GM19328 (cell line): ENCODE data around the gene MUC5AC.
"Not testable (repeated sequence)": the region's sequence is repeated elsewhere in the genome, so short reads cannot be mapped to it uniquely, and the experiment has no call there.

ENCODE experiments used
- ATAC-seq: cut with Tn5 transposase; IDR thresholded peaks from one replicate; pipeline ENCODE4 v1.9.1; 2021; ENCODE audit warnings: mild to moderate bottlenecking, moderate library complexity; ENCODE audit not compliant: unreplicated experiment

MUC5AC gene

GRCh38 chr11:1140642-1141490, 16.9 kb upstream of the MUC5AC start:
- no peak for ATAC-seq

- no peak for ATAC-seq
Observed at GRCh38 chr11:1146365-1146764, 11.4 kb upstream of the MUC5AC start.

- ATAC-seq: no peak
Observed at GRCh38 chr11:1147792-1148191, 10.0 kb upstream of the MUC5AC start.

GRCh38 chr11:1148752-1149180, 9.0 kb upstream of the MUC5AC start:
- ATAC-seq: no peak

- no peak for ATAC-seq
Observed at GRCh38 chr11:1149545-1149944, 8.2 kb upstream of the MUC5AC start.

GRCh38 chr11:1150116-1150515, 7.6 kb upstream of the MUC5AC start:
- no peak for ATAC-seq

GRCh38 chr11:1150769-1151365, 6.9 kb upstream of the MUC5AC start:
- ATAC-seq: no peak

- ATAC-seq: no peak
Observed at GRCh38 chr11:1151366-1152315, 6.1 kb upstream of the MUC5AC start.

- no peak for ATAC-seq
Observed at GRCh38 chr11:1152316-1153104, 5.2 kb upstream of the MUC5AC start.

- ATAC-seq: no peak
Observed at GRCh38 chr11:1153105-1153950, 4.4 kb upstream of the MUC5AC start.

- ATAC-seq: no peak
Observed at GRCh38 chr11:1153951-1154493, 3.7 kb upstream of the MUC5AC start.

GRCh38 chr11:1154656-1155055, 3.1 kb upstream of the MUC5AC start:
- ATAC-seq: not testable (repeated sequence)

- no peak for ATAC-seq
Observed at GRCh38 chr11:1155274-1155693, 2.5 kb upstream of the MUC5AC start.

- no peak for ATAC-seq
Observed at GRCh38 chr11:1156506-1157340, 1.0 kb upstream of the MUC5AC start.

GRCh38 chr11:1157341-1157644, 460 bp upstream of the MUC5AC start:
- ATAC-seq: no peak

- no peak for ATAC-seq
Observed at GRCh38 chr11:1158681-1159487, 1.1 kb downstream of the MUC5AC start.

- not testable (repeated sequence) for ATAC-seq
Observed at GRCh38 chr11:1159488-1160220, 1.9 kb downstream of the MUC5AC start.
